ENCODE measurements around the gene CFH.
A peak's percentile ranks its signal among the peaks of the same experiment; 100 is the strongest.
"Not testable (repeated sequence)": the region's sequence is repeated elsewhere in the genome, so short reads cannot be mapped to it uniquely, and the experiment has no call there.

CFH gene

GRCh38 chr1:196698993-196699392 is 47.1 kb downstream of the CFH start:
- no peak for DNase-seq (ENCODE audit: low read depth)
- TF ChIP-seq CTCF (conservative IDR thresholded peaks at IDR 0.05; ENCODE audit: low read depth, low read length), result no peak
- H3K4me3 ChIP-seq (ENCODE audit: low read depth, low read length), result no peak overlapping the region

GRCh38 chr1:196701144-196701543 is 49.3 kb downstream of the CFH start:
- H3K4me3 ChIP-seq (ENCODE audit: low read depth, low read length), result no peak overlapping the region
- TF ChIP-seq CTCF (conservative IDR thresholded peaks at IDR 0.05; ENCODE audit: low read depth, low read length), result no peak
- no peak for DNase-seq (ENCODE audit: low read depth)

GRCh38 chr1:196709892-196710291 is 58.0 kb downstream of the CFH start:
- H3K4me3 ChIP-seq (ENCODE audit: low read depth, low read length); DNase-seq (ENCODE audit: low read depth): not testable (repeated sequence)

- DNase-seq (ENCODE audit: low read depth), result no peak
- no peak for TF ChIP-seq CTCF (conservative IDR thresholded peaks at IDR 0.05; ENCODE audit: low read depth, low read length)
- H3K4me3 ChIP-seq (ENCODE audit: low read depth, low read length), result no peak overlapping the region
Observed at GRCh38 chr1:196717868-196718267, 66.0 kb downstream of the CFH start.

GRCh38 chr1:196723325-196724185 is 71.7 kb downstream of the CFH start:
- peak; percentile 84 for TF ChIP-seq CTCF (conservative IDR thresholded peaks at IDR 0.05; ENCODE audit: low read depth, low read length)
- peak; percentile 75 for DNase-seq (ENCODE audit: low read depth)
- no peak overlapping the region for H3K4me3 ChIP-seq (ENCODE audit: low read depth, low read length)

GRCh38 chr1:196732526-196732925 is 80.7 kb downstream of the CFH start:
- DNase-seq (ENCODE audit: low read depth), result peak; percentile 17
- H3K4me3 ChIP-seq (ENCODE audit: low read depth, low read length), result no peak overlapping the region
- peak; percentile 40 for TF ChIP-seq CTCF (conservative IDR thresholded peaks at IDR 0.05; ENCODE audit: low read depth, low read length)

- DNase-seq (ENCODE audit: low read depth), result peak; percentile 74
- no peak for TF ChIP-seq CTCF (conservative IDR thresholded peaks at IDR 0.05; ENCODE audit: low read depth, low read length)
Observed at GRCh38 chr1:196733091-196733970, 81.5 kb downstream of the CFH start.

More at GRCh38 chr1:196733091-196733970, 81.5 kb downstream of the CFH start:
- H3K4me3 ChIP-seq (ENCODE audit: low read depth, low read length), result no peak overlapping the region

Data from choroid plexus epithelial cell (primary cell).